ENCODE data around the gene NAXD.

DNA sequence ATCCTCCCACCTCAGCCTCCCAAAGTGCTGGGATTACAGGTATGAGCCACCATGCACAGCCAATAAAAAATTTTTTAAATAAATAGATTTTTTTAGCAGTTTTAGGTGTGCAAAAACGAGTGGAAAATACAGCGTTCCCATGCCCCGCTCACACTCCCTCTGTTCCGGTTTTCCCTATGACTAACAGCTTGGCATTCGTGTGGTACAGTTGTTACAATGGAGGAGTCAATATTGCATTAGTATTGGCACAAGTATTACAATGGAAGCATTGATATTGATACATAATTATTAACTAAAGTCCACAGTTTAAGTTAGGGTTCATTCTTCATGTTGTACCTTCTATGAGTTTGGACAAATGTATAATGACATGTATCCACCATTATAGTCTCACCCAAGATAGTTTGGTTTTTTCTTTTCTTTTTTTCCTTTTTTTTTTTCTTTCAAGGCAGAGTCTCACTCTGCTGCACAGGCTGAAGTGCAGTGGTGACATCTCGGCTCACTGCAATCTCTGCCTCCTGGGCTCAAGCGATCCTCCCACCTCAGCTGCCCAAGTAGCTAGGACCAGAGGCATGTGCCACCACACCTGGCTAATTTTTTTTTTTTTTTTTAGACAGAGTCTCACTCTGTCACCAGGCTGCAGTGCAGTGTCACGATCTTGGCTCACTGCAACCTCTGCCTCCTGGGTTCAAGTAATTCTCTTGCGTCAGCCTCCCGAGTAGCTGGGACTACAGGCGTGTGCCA is 38.4 kb upstream of the NAXD start:
- no peak for TF ChIP-seq CTCF (IDR thresholded peaks at IDR 0.05; ENCODE audit: insufficient read depth, low read length, poor library complexity, severe bottlenecking)
- no peak for TF ChIP-seq EZH2phosphoT487 (conservative IDR thresholded peaks at IDR 0.05; ENCODE audit: low read length)

All from SU-DHL-6 (cell line).